ENCODE measurements around the gene KCNJ8.

The KCNJ8 gene

GRCh38 chr12:21771311-21771710 lies 3.2 kb downstream of the KCNJ8 start:
- ChIA-PET CTCF (no interaction called here), POLR2A (no interaction called here)
- TF ChIP-seq CTCF (IDR thresholded peaks at IDR 0.05; ENCODE audit: control extremely low read depth, extremely low read depth, low read depth, missing control alignments) = no peak
- no peak for DNase-seq (ENCODE audit: extremely low spot score)

- ChIA-PET POLR2A (no interaction called here), CTCF (interaction anchor here (1.0 to 1.1 kb wide), 2 partner anchors 8 to 9 kb away, joined by 3 read pairs; no protein-coding TSS in a partner anchor)
- TF ChIP-seq CTCF (IDR thresholded peaks at IDR 0.05; ENCODE audit: control extremely low read depth, extremely low read depth, low read depth, missing control alignments) = no peak
- no peak for DNase-seq (ENCODE audit: extremely low spot score)
Measured at GRCh38 chr12:21769307-21769706, 5.2 kb downstream of the KCNJ8 start.

- DNase-seq (ENCODE audit: extremely low spot score) = no peak
- TF ChIP-seq CTCF (IDR thresholded peaks at IDR 0.05; ENCODE audit: control extremely low read depth, extremely low read depth, low read depth, missing control alignments) = no peak
- POLR2A ChIA-PET = no interaction called here
- CTCF ChIA-PET = no interaction called here
Measured at GRCh38 chr12:21766403-21766802, 8.1 kb downstream of the KCNJ8 start.

GRCh38 chr12:21764950-21765349 lies 9.6 kb downstream of the KCNJ8 start:
- CTCF ChIA-PET = no interaction called here
- POLR2A ChIA-PET = no interaction called here
- DNase-seq (ENCODE audit: extremely low spot score) = no peak
- no peak for TF ChIP-seq CTCF (IDR thresholded peaks at IDR 0.05; ENCODE audit: control extremely low read depth, extremely low read depth, low read depth, missing control alignments)

- no peak for DNase-seq (ENCODE audit: extremely low spot score)
- CTCF ChIA-PET = no interaction called here
- POLR2A ChIA-PET = no interaction called here
- TF ChIP-seq CTCF (IDR thresholded peaks at IDR 0.05; ENCODE audit: control extremely low read depth, extremely low read depth, low read depth, missing control alignments) = no peak
Measured at GRCh38 chr12:21764065-21764464, 10.4 kb downstream of the KCNJ8 start.

GRCh38 chr12:21763531-21763930 lies 11.0 kb downstream of the KCNJ8 start:
- DNase-seq (ENCODE audit: extremely low spot score) = no peak
- no peak for TF ChIP-seq CTCF (IDR thresholded peaks at IDR 0.05; ENCODE audit: control extremely low read depth, extremely low read depth, low read depth, missing control alignments)
- ChIA-PET CTCF (no interaction called here), POLR2A (no interaction called here)

GRCh38 chr12:21759737-21760136 lies 14.8 kb downstream of the KCNJ8 start:
- CTCF ChIA-PET = interaction anchor here (0.9 kb wide), 1 partner anchor 9 kb away, joined by 3 read pairs; no protein-coding TSS in a partner anchor
- no peak for DNase-seq (ENCODE audit: extremely low spot score)
- TF ChIP-seq CTCF (IDR thresholded peaks at IDR 0.05; ENCODE audit: control extremely low read depth, extremely low read depth, low read depth, missing control alignments) = no peak
- POLR2A ChIA-PET = no interaction called here

Measured in GM10248 (cell line).